HEK293 (cell line): Measurements from ENCODE around the gene SKA2.
"Not testable (repeated sequence)": the region's sequence is repeated elsewhere in the genome, so short reads cannot be mapped to it uniquely, and the experiment has no call there.

ENCODE experiments used
- CTCF ChIA-PET: fragments of 350-600 bp; formaldehyde crosslinking; extraction: SDS; loops from one replicate; lab custom pipeline; 2021; ENCODE audit warnings: antibody characterized with exemption; lab: Yijun Ruan, JAX
- POLR2A ChIA-PET: fragments of 300-600 bp; formaldehyde crosslinking; extraction: SDS; loops from one replicate; lab custom pipeline; 2020; ENCODE audit warnings: antibody characterized with exemption, inconsistent platforms; lab: Yijun Ruan, JAX
- H3K27ac ChIP-seq: fragments of 200-500 bp; sonication (Bioruptor generic); 2 replicates; pipeline ENCODE4 v1.5.1; 2014; ENCODE audit warnings: low read depth, low read length, control low read depth, inconsistent platforms; ENCODE audit errors: extremely low read depth
- H3K36me3 ChIP-seq, 2 experiments: fragments of 200-500 bp in 1 of 2; sonication (Bioruptor generic) in 1 of 2; 1 replicate in 1 of 2; 2 replicates in 1 of 2; pipeline ENCODE4 v1.5.1; 2014 to 2017; ENCODE audit warnings: inconsistent platforms in 2 of 2, low read length in 2 of 2; ENCODE audit not compliant: control insufficient read depth in 2 of 2, insufficient read depth in 1 of 2
- H3K4me1 ChIP-seq: fragments of 200-500 bp; sonication (Bioruptor generic); 2 replicates; pipeline ENCODE4 v1.5.1; 2014; ENCODE audit warnings: mild to moderate bottlenecking, low read length, inconsistent platforms; ENCODE audit not compliant: control insufficient read depth, insufficient read depth
- H3K4me3 ChIP-seq: 2 replicates; pipeline ENCODE4 v1.5.1; 2011; ENCODE audit warnings: low read depth, mild to moderate bottlenecking, control low read depth, low read length, moderate library complexity
- H3K9me3 ChIP-seq: fragments of 200-500 bp; sonication (Bioruptor generic); 2 replicates; pipeline ENCODE4 v1.5.1; 2014; ENCODE audit warnings: low read depth, low read length, inconsistent platforms; ENCODE audit not compliant: control insufficient read depth, insufficient read depth
- EGR2 ChIP-seq: fragments of 450-650 bp; formaldehyde crosslinking; IDR thresholded peaks from 2 replicates; pipeline ENCODE4 v1.5.1; 2016; ENCODE audit warnings: low read depth, missing biosample characterization, missing genetic modification characterization
- GFI1B ChIP-seq: fragments of 450-650 bp; formaldehyde crosslinking; IDR thresholded peaks from 2 replicates; pipeline ENCODE4 v1.5.1; 2016; ENCODE audit warnings: missing biosample characterization, missing genetic modification characterization
- RBAK ChIP-seq: fragments of 450-650 bp; formaldehyde crosslinking; IDR thresholded peaks from 2 replicates; pipeline ENCODE4 v1.5.1; 2016; ENCODE audit warnings: missing biosample characterization, missing genetic modification characterization
- ZFP3 ChIP-seq: fragments of 450-650 bp; formaldehyde crosslinking; IDR thresholded peaks from 2 replicates; pipeline ENCODE4 v1.5.1; 2016; ENCODE audit warnings: low read depth, missing biosample characterization, missing genetic modification characterization
- ZNF239 ChIP-seq: fragments of 450-650 bp; formaldehyde crosslinking; IDR thresholded peaks from 2 replicates; pipeline ENCODE4 v1.5.1; 2016; ENCODE audit warnings: missing biosample characterization, missing genetic modification characterization
- ZNF24 ChIP-seq: fragments of 450-650 bp; formaldehyde crosslinking; IDR thresholded peaks from 2 replicates; pipeline ENCODE4 v1.5.1; 2016; ENCODE audit warnings: missing biosample characterization, missing genetic modification characterization
- ZNF37A ChIP-seq: fragments of 450-650 bp; IDR thresholded peaks from 2 replicates; pipeline ENCODE4 v1.5.1; 2018; ENCODE audit warnings: missing biosample characterization, missing genetic modification characterization
- ZNF391 ChIP-seq: fragments of 450-650 bp; formaldehyde crosslinking; IDR thresholded peaks from 2 replicates; pipeline ENCODE4 v1.5.1; 2016; ENCODE audit warnings: low read depth, missing biosample characterization, missing genetic modification characterization, borderline replicate concordance
- ZNF423 ChIP-seq: fragments of 450-650 bp; formaldehyde crosslinking; IDR thresholded peaks from 2 replicates; pipeline ENCODE4 v1.5.1; 2016; ENCODE audit warnings: missing biosample characterization, missing genetic modification characterization
- ZNF473 ChIP-seq: fragments of 450-650 bp; formaldehyde crosslinking; IDR thresholded peaks from 2 replicates; pipeline ENCODE4 v1.5.1; 2017; ENCODE audit warnings: missing biosample characterization, missing genetic modification characterization
- ZNF561 ChIP-seq: fragments of 450-650 bp; IDR thresholded peaks from 2 replicates; pipeline ENCODE4 v1.5.1; 2018; ENCODE audit warnings: missing biosample characterization, missing genetic modification characterization, borderline replicate concordance
- ZNF571 ChIP-seq: fragments of 450-650 bp; formaldehyde crosslinking; IDR thresholded peaks from 2 replicates; pipeline ENCODE4 v1.5.0; 2017; ENCODE audit warnings: missing biosample characterization, missing genetic modification characterization
- ZNF623 ChIP-seq: fragments of 450-650 bp; formaldehyde crosslinking; IDR thresholded peaks from 2 replicates; pipeline ENCODE4 v1.5.1; 2016; ENCODE audit warnings: missing biosample characterization, missing genetic modification characterization
- ZNF624 ChIP-seq: fragments of 450-650 bp; formaldehyde crosslinking; IDR thresholded peaks from 2 replicates; pipeline ENCODE4 v1.5.1; 2017; ENCODE audit warnings: missing biosample characterization, missing genetic modification characterization
- ZNF626 ChIP-seq: fragments of 450-650 bp; sonication (Bioruptor Pico); formaldehyde crosslinking; IDR thresholded peaks from 2 replicates; pipeline ENCODE4 v1.5.1; 2018; ENCODE audit warnings: missing biosample characterization, missing genetic modification characterization, inconsistent platforms
- ZNF776 ChIP-seq: fragments of 450-650 bp; formaldehyde crosslinking; IDR thresholded peaks from 2 replicates; pipeline ENCODE4 v1.5.0; 2017; ENCODE audit warnings: missing biosample characterization, missing genetic modification characterization, borderline replicate concordance
- ZNF791 ChIP-seq: fragments of 450-650 bp; formaldehyde crosslinking; IDR thresholded peaks from 2 replicates; pipeline ENCODE4 v1.5.1; 2016; ENCODE audit warnings: missing biosample characterization, missing genetic modification characterization
- TF ChIP-seq, protein P1 (sequence below): fragments of 450-650 bp; formaldehyde crosslinking; IDR thresholded peaks from 2 replicates; pipeline ENCODE4 v1.5.1; 2016; ENCODE audit warnings: missing biosample characterization, missing genetic modification characterization
- TF ChIP-seq, protein P2 (sequence below): fragments of 450-650 bp; formaldehyde crosslinking; IDR thresholded peaks from 2 replicates; pipeline ENCODE4 v1.5.1; 2016; ENCODE audit warnings: missing biosample characterization, missing genetic modification characterization

Gene SKA2

DNA sequence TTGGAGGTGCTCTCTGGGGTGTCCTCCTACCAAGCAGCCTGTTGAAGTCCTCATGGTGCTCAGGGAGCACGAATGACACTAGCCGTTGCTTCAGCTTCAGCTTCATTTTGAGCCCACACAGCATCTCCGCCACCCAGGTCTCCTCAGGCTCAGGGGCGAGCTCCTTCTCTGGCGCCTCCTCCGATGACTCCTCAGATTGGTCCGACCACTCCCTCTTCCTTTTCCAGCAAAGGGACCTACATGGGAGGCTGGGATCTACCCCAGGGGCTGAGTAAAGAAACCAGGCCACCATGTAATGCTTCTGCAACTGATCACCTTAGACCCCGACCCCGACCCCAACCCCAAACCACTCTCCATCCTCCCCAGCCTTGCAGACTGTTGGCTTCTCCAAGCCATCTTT, 26.5 kb upstream of the SKA2 start:
- ChIA-PET POLR2A (interaction anchor here (0.7 kb wide), 1 partner anchor 148 kb away, joined by 7 read pairs; no protein-coding TSS in a partner anchor), CTCF (interaction anchor here (0.6 kb wide), 1 partner anchor 358 kb away, joined by 4 read pairs; no protein-coding TSS in a partner anchor)
- Histone ChIP-seq H3K27ac (no peak overlapping the region), H3K36me3 (peaks cover 29 to 33% of the 10 kb centered on the region in 2 experiments), H3K9me3 (no peaks in the 10 kb centered on the region), H3K4me1 (no peaks in the 10 kb centered on the region), H3K4me3 (no peak overlapping the region)
- TF ChIP-seq ZNF791 (tag by site-specific recombination): no peak
- no peak for TF ChIP-seq ZNF626 (tag by site-specific recombination)
- TF ChIP-seq, protein P1, sequence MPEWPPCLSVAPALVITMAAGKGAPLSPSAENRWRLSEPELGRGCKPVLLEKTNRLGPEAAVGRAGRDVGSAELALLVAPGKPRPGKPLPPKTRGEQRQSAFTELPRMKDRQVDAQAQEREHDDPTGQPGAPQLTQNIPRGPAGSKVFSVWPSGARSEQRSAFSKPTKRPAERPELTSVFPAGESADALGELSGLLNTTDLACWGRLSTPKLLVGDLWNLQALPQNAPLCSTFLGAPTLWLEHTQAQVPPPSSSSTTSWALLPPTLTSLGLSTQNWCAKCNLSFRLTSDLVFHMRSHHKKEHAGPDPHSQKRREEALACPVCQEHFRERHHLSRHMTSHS (tag by site-specific recombination): no peak
- TF ChIP-seq ZNF473: no peak
- no peak for TF ChIP-seq ZNF24 (tag by site-specific recombination)
- TF ChIP-seq ZNF623: no peak
- no peak for TF ChIP-seq ZNF571 (tag by site-specific recombination)
- no peak for TF ChIP-seq ZNF423 (tag by site-specific recombination)
- no peak for TF ChIP-seq ZNF391
- no peak for TF ChIP-seq ZNF776 (tag by site-specific recombination)
- TF ChIP-seq ZNF624: no peak
- no peak for TF ChIP-seq EGR2 (tag by site-specific recombination)
- TF ChIP-seq ZNF37A: no peak
- TF ChIP-seq, protein P2, sequence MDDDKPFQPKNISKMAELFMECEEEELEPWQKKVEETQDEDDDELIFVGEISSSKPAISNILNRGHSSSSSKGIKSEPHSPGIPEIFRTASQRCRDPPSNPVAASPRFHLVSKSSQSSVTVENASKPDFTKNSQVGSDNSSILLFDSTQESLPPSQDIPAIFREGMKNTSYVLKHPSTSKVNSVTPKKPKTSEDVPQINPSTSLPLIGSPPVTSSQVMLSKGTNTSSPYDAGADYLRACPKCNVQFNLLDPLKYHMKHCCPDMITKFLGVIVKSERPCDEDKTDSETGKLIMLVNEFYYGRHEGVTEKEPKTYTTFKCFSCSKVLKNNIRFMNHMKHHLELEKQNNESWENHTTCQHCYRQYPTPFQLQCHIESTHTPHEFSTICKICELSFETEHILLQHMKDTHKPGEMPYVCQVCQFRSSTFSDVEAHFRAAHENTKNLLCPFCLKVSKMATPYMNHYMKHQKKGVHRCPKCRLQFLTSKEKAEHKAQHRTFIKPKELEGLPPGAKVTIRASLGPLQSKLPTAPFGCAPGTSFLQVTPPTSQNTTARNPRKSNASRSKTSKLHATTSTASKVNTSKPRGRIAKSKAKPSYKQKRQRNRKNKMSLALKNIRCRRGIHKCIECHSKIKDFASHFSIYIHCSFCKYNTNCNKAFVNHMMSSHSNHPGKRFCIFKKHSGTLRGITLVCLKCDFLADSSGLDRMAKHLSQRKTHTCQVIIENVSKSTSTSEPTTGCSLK (tag by site-specific recombination): no peak
- no peak for TF ChIP-seq ZNF239 (tag by site-specific recombination)
- no peak for TF ChIP-seq ZNF561 (tag by site-specific recombination)
- TF ChIP-seq GFI1B (tag by site-specific recombination): no peak

DNA sequence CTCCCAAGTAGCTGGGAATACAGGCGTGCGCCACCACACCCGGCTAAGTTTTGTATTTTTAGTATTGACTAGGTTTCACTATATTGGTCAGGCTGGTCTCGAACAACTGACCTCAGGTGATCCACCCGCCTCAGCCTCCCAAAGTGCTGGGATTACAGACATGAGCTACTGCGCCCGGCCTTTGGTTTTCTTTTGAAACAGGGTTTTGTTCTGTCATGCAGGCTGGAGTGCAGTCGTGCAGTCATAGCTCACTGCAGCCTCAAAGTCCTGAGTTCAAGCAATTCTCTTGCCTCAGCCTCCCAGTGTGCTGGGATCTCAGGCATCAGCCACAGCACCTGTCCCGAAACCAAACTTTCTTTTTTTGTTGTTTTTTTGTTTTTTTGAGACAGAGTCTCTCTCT, 25.6 kb upstream of the SKA2 start:
- no peak overlapping the region for H3K27ac ChIP-seq
- ChIA-PET CTCF (no interaction called here), POLR2A (no interaction called here)
- H3K4me3 ChIP-seq: no peak overlapping the region
- H3K4me1 ChIP-seq: no peaks in the 10 kb centered on the region
- H3K36me3 ChIP-seq: peaks cover 21 to 24% of the 10 kb centered on the region in 2 experiments
- TF ChIP-seq ZFP3: no peak
- no peak for TF ChIP-seq RBAK (tag by site-specific recombination)
- H3K9me3 ChIP-seq: no peaks in the 10 kb centered on the region

DNA sequence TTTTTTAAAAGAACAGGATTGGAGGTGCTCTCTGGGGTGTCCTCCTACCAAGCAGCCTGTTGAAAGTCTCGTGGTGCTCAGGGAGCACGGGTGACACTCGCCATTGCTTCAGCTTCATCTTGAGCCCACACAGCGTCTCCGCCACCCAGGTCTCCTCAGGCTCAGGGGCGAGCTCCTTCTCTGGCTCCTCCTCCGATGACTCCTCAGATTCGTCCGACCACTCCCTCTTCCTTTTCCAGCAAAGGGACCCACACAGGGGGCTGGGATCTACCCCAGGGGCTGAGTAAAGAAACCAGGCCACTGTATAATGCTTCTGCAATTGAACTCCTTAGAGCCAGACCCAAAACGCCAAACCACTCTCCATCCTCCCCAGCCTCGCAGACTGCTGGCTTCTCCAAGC, 24.6 kb upstream of the SKA2 start:
- CTCF ChIA-PET, H3K4me3 ChIP-seq, H3K27ac ChIP-seq, H3K4me1 ChIP-seq, H3K9me3 ChIP-seq: not testable (repeated sequence)
- H3K36me3 ChIP-seq: peaks cover 11 to 17% of the 10 kb centered on the region in 2 experiments
- POLR2A ChIA-PET: interaction anchor here (0.6 kb wide), 1 partner anchor 995 kb away, joined by 3 read pairs; no protein-coding TSS in a partner anchor
